Vagina (tissue), 2 donors: ENCODE data around the gene LAT. TPM values are rescaled to one million over a fixed set of nuclear protein-coding genes. Genes with fewer than 3 reads are reported as not detected.

Experiments used
- DNase-seq, 2 donors: peaks; one replicate each; pipeline ENCODE4 v3.0.0-alpha.2; 2017; ENCODE audit errors: extremely low spot score in 2 of 2
- H3K27ac ChIP-seq: fragments of 200-600 bp; sonication (generic); one replicate; pipeline ENCODE4 v1.5.1; 2019
- H3K27me3 ChIP-seq: fragments of 200-600 bp; sonication (generic); one replicate; pipeline ENCODE4 v1.5.1; 2019
- H3K36me3 ChIP-seq, 2 donors: fragments of 200-600 bp; sonication (generic); one replicate each; pipeline ENCODE4 v1.5.1; 2017 to 2019
- H3K4me1 ChIP-seq: fragments of 200-600 bp; sonication (generic); one replicate; pipeline ENCODE4 v1.5.1; 2019
- H3K4me3 ChIP-seq, 2 donors: fragments of 200-600 bp; sonication (generic); 1 replicate in 1 of 2; 2 replicates in 1 of 2; pipeline ENCODE4 v1.5.1; 2016 to 2019
- H3K9me3 ChIP-seq: fragments of 200-600 bp; sonication (generic); one replicate; pipeline ENCODE4 v1.5.1; 2019
- POLR2A ChIP-seq, 2 donors: fragments of 450-650 bp; IDR thresholded peaks; one replicate each; pipeline ENCODE4 v1.6.1; 2017; ENCODE audit warnings: antibody characterized with exemption in 2 of 2, mild to moderate bottlenecking in 2 of 2, moderate library complexity in 2 of 2
- POLR2AphosphoS5 ChIP-seq, 2 donors: sonication (generic); formaldehyde crosslinking; IDR thresholded peaks; one replicate each; pipeline ENCODE4 v1.9.0; 2017; ENCODE audit warnings: antibody characterized with exemption in 2 of 2, mild to moderate bottlenecking in 2 of 2, low read depth in 1 of 2; ENCODE audit not compliant: insufficient read depth in 1 of 2
- intact Hi-C: fragments of 100-400 bp; cut with DNase I; formaldehyde crosslinking; loops from one replicate; pipeline ENCODE4 v1.15.1; 2023
- total RNA-seq: library from RNA; depleted of rRNA; stranded (reverse); fragments of >200 nt; gene quantifications from one replicate; pipeline ENCODE4 v1.2.3, GENCODE V29; 2016
- TF ChIP-seq, protein P1 (sequence below), 3 experiments: fragments of 450-650 bp in 2 of 3; fragments of 200-600 bp in 1 of 3; sonication (generic) in 1 of 3; IDR thresholded peaks; one replicate each; pipeline ENCODE4 v1.5.1; 2017 to 2019; ENCODE audit warnings: antibody characterized with exemption in 3 of 3, mild to moderate bottlenecking in 2 of 3, moderate library complexity in 2 of 3

Gene LAT
- total RNA-seq, 1 donor from 2014 or later, result 4.7 TPM

DNA sequence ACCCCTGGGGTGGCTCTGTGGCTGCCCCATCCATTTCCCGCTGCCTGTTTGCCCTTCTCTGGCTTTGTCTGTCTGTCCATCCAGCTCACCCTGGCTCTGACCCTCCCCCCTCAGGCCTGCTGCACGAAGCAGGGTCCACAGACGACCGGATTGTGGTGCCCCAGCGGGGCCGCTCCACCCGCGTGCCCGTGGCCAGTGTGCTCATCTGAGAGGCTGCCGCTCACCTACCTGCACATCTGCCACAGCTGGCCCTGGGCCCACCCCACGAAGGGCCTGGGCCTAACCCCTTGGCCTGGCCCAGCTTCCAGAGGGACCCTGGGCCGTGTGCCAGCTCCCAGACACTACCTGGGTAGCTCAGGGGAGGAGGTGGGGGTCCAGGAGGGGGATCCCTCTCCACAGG is 761 bp upstream of the LAT start:
- no peak overlapping the region for H3K4me3 ChIP-seq
- TF ChIP-seq, protein P1, sequence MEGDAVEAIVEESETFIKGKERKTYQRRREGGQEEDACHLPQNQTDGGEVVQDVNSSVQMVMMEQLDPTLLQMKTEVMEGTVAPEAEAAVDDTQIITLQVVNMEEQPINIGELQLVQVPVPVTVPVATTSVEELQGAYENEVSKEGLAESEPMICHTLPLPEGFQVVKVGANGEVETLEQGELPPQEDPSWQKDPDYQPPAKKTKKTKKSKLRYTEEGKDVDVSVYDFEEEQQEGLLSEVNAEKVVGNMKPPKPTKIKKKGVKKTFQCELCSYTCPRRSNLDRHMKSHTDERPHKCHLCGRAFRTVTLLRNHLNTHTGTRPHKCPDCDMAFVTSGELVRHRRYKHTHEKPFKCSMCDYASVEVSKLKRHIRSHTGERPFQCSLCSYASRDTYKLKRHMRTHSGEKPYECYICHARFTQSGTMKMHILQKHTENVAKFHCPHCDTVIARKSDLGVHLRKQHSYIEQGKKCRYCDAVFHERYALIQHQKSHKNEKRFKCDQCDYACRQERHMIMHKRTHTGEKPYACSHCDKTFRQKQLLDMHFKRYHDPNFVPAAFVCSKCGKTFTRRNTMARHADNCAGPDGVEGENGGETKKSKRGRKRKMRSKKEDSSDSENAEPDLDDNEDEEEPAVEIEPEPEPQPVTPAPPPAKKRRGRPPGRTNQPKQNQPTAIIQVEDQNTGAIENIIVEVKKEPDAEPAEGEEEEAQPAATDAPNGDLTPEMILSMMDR (IDR thresholded peaks at IDR 0.05), result no peak
- TF ChIP-seq POLR2AphosphoS5 (IDR thresholded peaks at IDR 0.05; ENCODE audit: insufficient read depth in 1 of 2, low read depth in 1 of 2) (no peak), POLR2A (IDR thresholded peaks at IDR 0.05) (no peak)

DNA sequence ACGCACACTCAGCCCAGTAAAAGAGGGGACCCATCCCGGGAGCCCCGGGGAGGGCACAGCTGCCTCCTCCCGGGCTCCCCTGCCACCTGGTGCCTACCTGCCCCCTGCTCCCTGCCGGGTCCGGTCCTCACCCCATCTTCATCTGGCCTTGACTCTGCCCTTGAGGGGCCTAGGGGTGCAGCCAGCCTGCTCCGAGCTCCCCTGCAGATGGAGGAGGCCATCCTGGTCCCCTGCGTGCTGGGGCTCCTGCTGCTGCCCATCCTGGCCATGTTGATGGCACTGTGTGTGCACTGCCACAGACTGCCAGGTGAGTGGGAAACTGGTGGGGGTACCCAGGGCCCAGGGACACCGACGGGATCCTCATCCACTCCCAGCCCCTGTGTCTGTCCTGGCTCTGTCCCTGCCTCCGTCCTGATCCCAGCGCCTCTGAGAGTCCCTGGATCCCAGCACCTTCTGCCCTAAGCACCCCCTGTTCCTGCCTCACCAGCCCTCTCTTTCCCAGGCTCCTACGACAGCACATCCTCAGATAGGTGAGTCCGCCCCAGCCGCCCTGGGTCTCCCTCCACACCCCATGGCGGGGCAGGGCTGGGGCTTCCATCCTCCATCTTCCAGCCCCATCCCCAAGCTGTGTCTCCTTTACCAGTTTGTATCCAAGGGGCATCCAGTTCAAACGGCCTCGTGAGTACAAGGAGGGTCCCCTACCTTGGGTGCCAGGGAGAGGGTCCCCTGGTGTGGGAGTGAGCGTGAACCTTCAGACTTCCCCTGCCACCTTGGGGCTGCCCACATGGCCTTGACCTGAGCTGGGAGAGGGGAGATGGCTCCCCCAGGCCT is 574 bp downstream of the LAT start:
- no peak for TF ChIP-seq POLR2A (IDR thresholded peaks at IDR 0.05)
- no peak for TF ChIP-seq POLR2AphosphoS5 (IDR thresholded peaks at IDR 0.05; ENCODE audit: insufficient read depth in 1 of 2, low read depth in 1 of 2)
- TF ChIP-seq, protein P1 (IDR thresholded peaks at IDR 0.05), result no peak
- Histone ChIP-seq H3K27me3 (no peaks in the 10 kb centered on the region), H3K27ac (no peak overlapping the region), H3K36me3 (peaks cover 0 to 64% of the 10 kb centered on the region in 2 donors), H3K4me1 (no peaks in the 10 kb centered on the region), H3K4me3 (peak overlapping the region in 1 of 2 donors; percentile 24), H3K9me3 (peaks cover 4% of the 10 kb centered on the region)
- intact Hi-C loops, result no loop called here
- no peak for DNase-seq

More for the DNA sequence above, 761 bp upstream of the LAT start:
- intact Hi-C loops, result no loop called here
- Histone ChIP-seq H3K9me3 (peaks cover 4% of the 10 kb centered on the region), H3K27ac (peak overlapping the region; percentile 29), H3K4me1 (no peaks in the 10 kb centered on the region), H3K36me3 (peaks cover 0 to 67% of the 10 kb centered on the region in 2 donors), H3K27me3 (no peaks in the 10 kb centered on the region)
- DNase-seq, result no peak

DNA sequence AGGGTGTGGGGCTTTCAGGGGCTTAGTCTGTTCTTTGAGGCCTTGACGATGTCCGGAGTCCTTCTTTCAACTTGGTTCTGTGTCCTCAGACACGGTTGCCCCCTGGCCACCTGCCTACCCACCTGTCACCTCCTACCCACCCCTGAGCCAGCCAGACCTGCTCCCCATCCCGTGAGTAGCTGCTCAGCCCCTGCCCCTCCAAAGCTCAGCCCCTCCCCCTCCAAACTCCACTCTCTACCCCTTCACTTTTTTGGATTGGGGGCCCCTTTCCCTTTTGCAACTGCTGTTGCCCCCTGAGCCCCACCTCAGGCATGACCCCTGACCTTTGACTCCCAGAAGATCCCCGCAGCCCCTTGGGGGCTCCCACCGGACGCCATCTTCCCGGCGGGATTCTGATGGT is 1.2 kb downstream of the LAT start:
- no peaks in the 10 kb centered on the region for H3K27me3 ChIP-seq
- TF ChIP-seq POLR2A (IDR thresholded peaks at IDR 0.05) (no peak), POLR2AphosphoS5 (IDR thresholded peaks at IDR 0.05; ENCODE audit: insufficient read depth in 1 of 2, low read depth in 1 of 2) (no peak)
- TF ChIP-seq, protein P1 (IDR thresholded peaks at IDR 0.05), result no peak
- H3K4me3 ChIP-seq, result peak overlapping the region in 1 of 2 donors; percentile 24
- no peak overlapping the region for H3K27ac ChIP-seq
- peaks cover 4% of the 10 kb centered on the region for H3K9me3 ChIP-seq
- no peak for DNase-seq
- peaks cover 0 to 57% of the 10 kb centered on the region in 2 donors for H3K36me3 ChIP-seq
- intact Hi-C loops, result no loop called here
- H3K4me1 ChIP-seq, result no peaks in the 10 kb centered on the region

DNA sequence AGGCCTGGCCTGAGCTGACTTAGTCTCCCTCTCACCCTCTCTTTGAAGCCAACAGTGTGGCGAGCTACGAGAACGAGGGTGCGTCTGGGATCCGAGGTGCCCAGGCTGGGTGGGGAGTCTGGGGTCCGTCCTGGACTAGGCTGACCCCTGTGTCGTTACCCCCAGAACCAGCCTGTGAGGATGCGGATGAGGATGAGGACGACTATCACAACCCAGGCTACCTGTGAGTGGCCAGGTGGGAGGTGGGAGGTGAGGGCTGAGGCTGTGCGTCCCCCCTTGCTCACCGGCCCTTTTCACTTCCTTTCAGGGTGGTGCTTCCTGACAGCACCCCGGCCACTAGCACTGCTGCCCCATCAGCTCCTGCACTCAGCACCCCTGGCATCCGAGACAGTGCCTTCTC is 1.6 kb downstream of the LAT start:
- no peak overlapping the region for H3K27ac ChIP-seq
- no peaks in the 10 kb centered on the region for H3K4me1 ChIP-seq
- H3K27me3 ChIP-seq, result no peaks in the 10 kb centered on the region
- intact Hi-C loops, result no loop called here
- peaks cover 0 to 53% of the 10 kb centered on the region in 2 donors for H3K36me3 ChIP-seq
- peaks cover 4% of the 10 kb centered on the region for H3K9me3 ChIP-seq
- H3K4me3 ChIP-seq, result peak overlapping the region in 1 of 2 donors; percentile 24
- DNase-seq, result no peak
- TF ChIP-seq POLR2A (IDR thresholded peaks at IDR 0.05), result no peak
- TF ChIP-seq, protein P1 (IDR thresholded peaks at IDR 0.05), result no peak
- TF ChIP-seq POLR2AphosphoS5 (IDR thresholded peaks at IDR 0.05; ENCODE audit: insufficient read depth in 1 of 2, low read depth in 1 of 2), result no peak
